ENCODE data around the gene HNRNPA1. TPM values are rescaled to one million over a fixed set of nuclear protein-coding genes. Genes with fewer than 3 reads are reported as not detected.

HNRNPA1 gene
- total and polyA plus RNA-seq, 9 of the 15 experiments (the other 6 are each of a cell fraction or from before 2014, with no cell fraction given), result 1,166 to 2,703 (median 1,815) TPM

DNA sequence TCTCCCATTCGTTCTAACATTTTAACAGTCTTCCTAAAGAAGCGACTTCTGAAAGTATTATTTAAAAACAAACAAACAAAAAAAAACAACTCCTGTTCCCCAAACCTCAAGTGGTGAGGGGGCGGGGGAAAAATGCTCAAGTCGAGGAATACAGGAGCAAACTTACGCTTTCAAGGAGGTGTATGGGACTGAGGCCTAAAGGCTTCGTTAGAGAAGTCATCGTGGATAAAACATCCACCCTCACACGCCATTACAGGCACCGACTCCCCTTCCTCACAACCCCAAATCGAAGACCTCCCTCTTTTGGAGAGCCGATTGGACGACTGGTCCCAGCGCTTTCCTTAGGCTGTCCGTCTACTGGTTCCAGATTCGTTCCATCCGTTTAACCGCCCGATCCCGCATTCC is 1.3 kb upstream of the HNRNPA1 start (continued):
- TF ChIP-seq, protein P1, sequence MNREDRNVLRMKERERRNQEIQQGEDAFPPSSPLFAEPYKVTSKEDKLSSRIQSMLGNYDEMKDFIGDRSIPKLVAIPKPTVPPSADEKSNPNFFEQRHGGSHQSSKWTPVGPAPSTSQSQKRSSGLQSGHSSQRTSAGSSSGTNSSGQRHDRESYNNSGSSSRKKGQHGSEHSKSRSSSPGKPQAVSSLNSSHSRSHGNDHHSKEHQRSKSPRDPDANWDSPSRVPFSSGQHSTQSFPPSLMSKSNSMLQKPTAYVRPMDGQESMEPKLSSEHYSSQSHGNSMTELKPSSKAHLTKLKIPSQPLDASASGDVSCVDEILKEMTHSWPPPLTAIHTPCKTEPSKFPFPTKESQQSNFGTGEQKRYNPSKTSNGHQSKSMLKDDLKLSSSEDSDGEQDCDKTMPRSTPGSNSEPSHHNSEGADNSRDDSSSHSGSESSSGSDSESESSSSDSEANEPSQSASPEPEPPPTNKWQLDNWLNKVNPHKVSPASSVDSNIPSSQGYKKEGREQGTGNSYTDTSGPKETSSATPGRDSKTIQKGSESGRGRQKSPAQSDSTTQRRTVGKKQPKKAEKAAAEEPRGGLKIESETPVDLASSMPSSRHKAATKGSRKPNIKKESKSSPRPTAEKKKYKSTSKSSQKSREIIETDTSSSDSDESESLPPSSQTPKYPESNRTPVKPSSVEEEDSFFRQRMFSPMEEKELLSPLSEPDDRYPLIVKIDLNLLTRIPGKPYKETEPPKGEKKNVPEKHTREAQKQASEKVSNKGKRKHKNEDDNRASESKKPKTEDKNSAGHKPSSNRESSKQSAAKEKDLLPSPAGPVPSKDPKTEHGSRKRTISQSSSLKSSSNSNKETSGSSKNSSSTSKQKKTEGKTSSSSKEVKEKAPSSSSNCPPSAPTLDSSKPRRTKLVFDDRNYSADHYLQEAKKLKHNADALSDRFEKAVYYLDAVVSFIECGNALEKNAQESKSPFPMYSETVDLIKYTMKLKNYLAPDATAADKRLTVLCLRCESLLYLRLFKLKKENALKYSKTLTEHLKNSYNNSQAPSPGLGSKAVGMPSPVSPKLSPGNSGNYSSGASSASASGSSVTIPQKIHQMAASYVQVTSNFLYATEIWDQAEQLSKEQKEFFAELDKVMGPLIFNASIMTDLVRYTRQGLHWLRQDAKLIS (CRISPR knock-in tag; IDR thresholded peaks at IDR 0.05), result peak; percentile 77; the same call in 1 of the 2 replicates
- TF ChIP-seq CBX1 (IDR thresholded peaks at IDR 0.05; ENCODE audit: low read depth), result peak; percentile 12; the same call in 1 of the 2 replicates
- no peak for TF ChIP-seq SAFB2 (IDR thresholded peaks at IDR 0.05; ENCODE audit: borderline replicate concordance, low read depth, low read length, severe bottlenecking)
- TF ChIP-seq SAP30 (IDR thresholded peaks at IDR 0.05; ENCODE audit: borderline replicate concordance, insufficient read depth, low read depth, low read length, poor library complexity, severe bottlenecking), result peak; percentile 69
- peak; percentile 24 for TF ChIP-seq RBBP5 (IDR thresholded peaks at IDR 0.05; ENCODE audit: borderline replicate concordance, insufficient read depth, low read length, poor library complexity, severe bottlenecking)
- TF ChIP-seq ZNF830 (CRISPR knock-in tag; IDR thresholded peaks at IDR 0.05), result 0 out of 2 replicates have a peak, but pooled peaks have one; percentile 46
- no peak for TF ChIP-seq ZNF232 (CRISPR knock-in tag; IDR thresholded peaks at IDR 0.05)
- peak; percentile 46; the same call in 1 of the 2 replicates for TF ChIP-seq GABPA (tag; conservative IDR thresholded peaks at IDR 0.05; ENCODE audit: low read depth)
- peak in 1 of 2 experiments; percentile 52; a peak in 2 of 4 replicates for TF ChIP-seq HDAC1 (IDR thresholded peaks at IDR 0.05)
- TF ChIP-seq, protein P2, sequence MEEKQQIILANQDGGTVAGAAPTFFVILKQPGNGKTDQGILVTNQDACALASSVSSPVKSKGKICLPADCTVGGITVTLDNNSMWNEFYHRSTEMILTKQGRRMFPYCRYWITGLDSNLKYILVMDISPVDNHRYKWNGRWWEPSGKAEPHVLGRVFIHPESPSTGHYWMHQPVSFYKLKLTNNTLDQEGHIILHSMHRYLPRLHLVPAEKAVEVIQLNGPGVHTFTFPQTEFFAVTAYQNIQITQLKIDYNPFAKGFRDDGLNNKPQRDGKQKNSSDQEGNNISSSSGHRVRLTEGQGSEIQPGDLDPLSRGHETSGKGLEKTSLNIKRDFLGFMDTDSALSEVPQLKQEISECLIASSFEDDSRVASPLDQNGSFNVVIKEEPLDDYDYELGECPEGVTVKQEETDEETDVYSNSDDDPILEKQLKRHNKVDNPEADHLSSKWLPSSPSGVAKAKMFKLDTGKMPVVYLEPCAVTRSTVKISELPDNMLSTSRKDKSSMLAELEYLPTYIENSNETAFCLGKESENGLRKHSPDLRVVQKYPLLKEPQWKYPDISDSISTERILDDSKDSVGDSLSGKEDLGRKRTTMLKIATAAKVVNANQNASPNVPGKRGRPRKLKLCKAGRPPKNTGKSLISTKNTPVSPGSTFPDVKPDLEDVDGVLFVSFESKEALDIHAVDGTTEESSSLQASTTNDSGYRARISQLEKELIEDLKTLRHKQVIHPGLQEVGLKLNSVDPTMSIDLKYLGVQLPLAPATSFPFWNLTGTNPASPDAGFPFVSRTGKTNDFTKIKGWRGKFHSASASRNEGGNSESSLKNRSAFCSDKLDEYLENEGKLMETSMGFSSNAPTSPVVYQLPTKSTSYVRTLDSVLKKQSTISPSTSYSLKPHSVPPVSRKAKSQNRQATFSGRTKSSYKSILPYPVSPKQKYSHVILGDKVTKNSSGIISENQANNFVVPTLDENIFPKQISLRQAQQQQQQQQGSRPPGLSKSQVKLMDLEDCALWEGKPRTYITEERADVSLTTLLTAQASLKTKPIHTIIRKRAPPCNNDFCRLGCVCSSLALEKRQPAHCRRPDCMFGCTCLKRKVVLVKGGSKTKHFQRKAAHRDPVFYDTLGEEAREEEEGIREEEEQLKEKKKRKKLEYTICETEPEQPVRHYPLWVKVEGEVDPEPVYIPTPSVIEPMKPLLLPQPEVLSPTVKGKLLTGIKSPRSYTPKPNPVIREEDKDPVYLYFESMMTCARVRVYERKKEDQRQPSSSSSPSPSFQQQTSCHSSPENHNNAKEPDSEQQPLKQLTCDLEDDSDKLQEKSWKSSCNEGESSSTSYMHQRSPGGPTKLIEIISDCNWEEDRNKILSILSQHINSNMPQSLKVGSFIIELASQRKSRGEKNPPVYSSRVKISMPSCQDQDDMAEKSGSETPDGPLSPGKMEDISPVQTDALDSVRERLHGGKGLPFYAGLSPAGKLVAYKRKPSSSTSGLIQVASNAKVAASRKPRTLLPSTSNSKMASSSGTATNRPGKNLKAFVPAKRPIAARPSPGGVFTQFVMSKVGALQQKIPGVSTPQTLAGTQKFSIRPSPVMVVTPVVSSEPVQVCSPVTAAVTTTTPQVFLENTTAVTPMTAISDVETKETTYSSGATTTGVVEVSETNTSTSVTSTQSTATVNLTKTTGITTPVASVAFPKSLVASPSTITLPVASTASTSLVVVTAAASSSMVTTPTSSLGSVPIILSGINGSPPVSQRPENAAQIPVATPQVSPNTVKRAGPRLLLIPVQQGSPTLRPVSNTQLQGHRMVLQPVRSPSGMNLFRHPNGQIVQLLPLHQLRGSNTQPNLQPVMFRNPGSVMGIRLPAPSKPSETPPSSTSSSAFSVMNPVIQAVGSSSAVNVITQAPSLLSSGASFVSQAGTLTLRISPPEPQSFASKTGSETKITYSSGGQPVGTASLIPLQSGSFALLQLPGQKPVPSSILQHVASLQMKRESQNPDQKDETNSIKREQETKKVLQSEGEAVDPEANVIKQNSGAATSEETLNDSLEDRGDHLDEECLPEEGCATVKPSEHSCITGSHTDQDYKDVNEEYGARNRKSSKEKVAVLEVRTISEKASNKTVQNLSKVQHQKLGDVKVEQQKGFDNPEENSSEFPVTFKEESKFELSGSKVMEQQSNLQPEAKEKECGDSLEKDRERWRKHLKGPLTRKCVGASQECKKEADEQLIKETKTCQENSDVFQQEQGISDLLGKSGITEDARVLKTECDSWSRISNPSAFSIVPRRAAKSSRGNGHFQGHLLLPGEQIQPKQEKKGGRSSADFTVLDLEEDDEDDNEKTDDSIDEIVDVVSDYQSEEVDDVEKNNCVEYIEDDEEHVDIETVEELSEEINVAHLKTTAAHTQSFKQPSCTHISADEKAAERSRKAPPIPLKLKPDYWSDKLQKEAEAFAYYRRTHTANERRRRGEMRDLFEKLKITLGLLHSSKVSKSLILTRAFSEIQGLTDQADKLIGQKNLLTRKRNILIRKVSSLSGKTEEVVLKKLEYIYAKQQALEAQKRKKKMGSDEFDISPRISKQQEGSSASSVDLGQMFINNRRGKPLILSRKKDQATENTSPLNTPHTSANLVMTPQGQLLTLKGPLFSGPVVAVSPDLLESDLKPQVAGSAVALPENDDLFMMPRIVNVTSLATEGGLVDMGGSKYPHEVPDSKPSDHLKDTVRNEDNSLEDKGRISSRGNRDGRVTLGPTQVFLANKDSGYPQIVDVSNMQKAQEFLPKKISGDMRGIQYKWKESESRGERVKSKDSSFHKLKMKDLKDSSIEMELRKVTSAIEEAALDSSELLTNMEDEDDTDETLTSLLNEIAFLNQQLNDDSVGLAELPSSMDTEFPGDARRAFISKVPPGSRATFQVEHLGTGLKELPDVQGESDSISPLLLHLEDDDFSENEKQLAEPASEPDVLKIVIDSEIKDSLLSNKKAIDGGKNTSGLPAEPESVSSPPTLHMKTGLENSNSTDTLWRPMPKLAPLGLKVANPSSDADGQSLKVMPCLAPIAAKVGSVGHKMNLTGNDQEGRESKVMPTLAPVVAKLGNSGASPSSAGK (IDR thresholded peaks at IDR 0.05), result no peak

Data from K562 (cell line).